Raji (cell line): ENCODE measurements around the gene ACLY.
A peak's percentile ranks its signal among the peaks of the same experiment; 100 is the strongest.

Experiments used
- POLR2A ChIP-seq: IDR thresholded peaks from 2 replicates; pipeline ENCODE4 v1.6.1; 2011; ENCODE audit warnings: low read depth, low read length, control low read depth; ENCODE audit not compliant: insufficient read depth

ACLY gene

GRCh38 chr17:41918314-41919164 is at the start of gene ACLY:
ACLY (minus strand) TSS chr17:41918951; CDS start chr17:41913873, 5,078 bp downstream.
- TF ChIP-seq POLR2A, result peak; percentile 85

GRCh38 chr17:41967921-41968578 is 49.3 kb upstream of the ACLY start:
- TF ChIP-seq POLR2A, result no peak

- TF ChIP-seq POLR2A, result 0 out of 2 replicates have a peak, but pooled peaks have one; percentile 8
Measured at GRCh38 chr17:41967141-41967920, 48.6 kb upstream of the ACLY start.

GRCh38 chr17:41966463-41967140 is 47.9 kb upstream of the ACLY start, which contains the start of gene CNP:
CNP (plus strand) TSS chr17:41966795; CDS start chr17:41966885, 90 bp downstream.
- TF ChIP-seq POLR2A, result peak; percentile 77

- TF ChIP-seq POLR2A, result peak; percentile 8
Measured at GRCh38 chr17:41965694-41966462, 47.1 kb upstream of the ACLY start.

GRCh38 chr17:41962768-41963434 is 44.1 kb upstream of the ACLY start:
- no peak for TF ChIP-seq POLR2A

GRCh38 chr17:41962111-41962510 is 43.4 kb upstream of the ACLY start:
- TF ChIP-seq POLR2A, result no peak

GRCh38 chr17:41959336-41960095 is 40.8 kb upstream of the ACLY start:
- no peak for TF ChIP-seq POLR2A

- TF ChIP-seq POLR2A, result no peak
Measured at GRCh38 chr17:41959030-41959335, 40.2 kb upstream of the ACLY start.

GRCh38 chr17:41957869-41958439 is 39.2 kb upstream of the ACLY start:
- TF ChIP-seq POLR2A, result no peak

GRCh38 chr17:41957031-41957868 is 38.5 kb upstream of the ACLY start:
- no peak for TF ChIP-seq POLR2A

GRCh38 chr17:41956522-41956921 is 37.8 kb upstream of the ACLY start:
- TF ChIP-seq POLR2A, result no peak
